K562 (cell line): ENCODE measurements around the gene NR1D1. TPM values are rescaled to one million over a fixed set of nuclear protein-coding genes. Genes with fewer than 3 reads are reported as not detected.

Experiments used
- ARID3A ChIP-seq: IDR thresholded peaks from 2 replicates; pipeline ENCODE4 v1.6.1; 2012; ENCODE audit warnings: low read depth, low read length, improper control_type of control experiment, borderline replicate concordance
- ATF7 ChIP-seq: fragments of 450-650 bp; IDR thresholded peaks from 2 replicates; pipeline ENCODE4 v1.7.1; 2014; ENCODE audit warnings: mild to moderate bottlenecking, moderate library complexity
- BRD4 ChIP-seq: fragments of 200-600 bp; sonication (generic); IDR thresholded peaks from 2 replicates; pipeline ENCODE4 v1.6.1; 2017; ENCODE audit warnings: inconsistent platforms
- CBFA2T3 ChIP-seq: fragments of 450-650 bp; IDR thresholded peaks from 2 replicates; pipeline ENCODE4 v1.6.1; 2017
- CBX3 ChIP-seq, 2 experiments: IDR thresholded peaks; 1 replicate in 1 of 2; 2 replicates in 1 of 2; pipeline ENCODE4 v1.6.1; 2012; ENCODE audit warnings: inconsistent platforms in 2 of 2, low read length in 2 of 2, borderline replicate concordance in 1 of 2, control low read depth in 1 of 2
- HMBOX1 ChIP-seq: sonication (generic); IDR thresholded peaks from 2 replicates; pipeline ENCODE4 v1.6.1; 2016
- KDM1A ChIP-seq, 2 experiments: fragments of 450-650 bp; IDR thresholded peaks; 2 replicates each; pipeline ENCODE4 v1.6.1; 2016; ENCODE audit warnings: mild to moderate bottlenecking in 2 of 2
- TBL1XR1 ChIP-seq, 2 experiments: IDR thresholded peaks; 2 replicates each; pipeline ENCODE4 v1.6.1; 2012; ENCODE audit warnings: improper control_type of control experiment in 2 of 2, low read length in 2 of 2, mild to moderate bottlenecking in 1 of 2
- ZNF318 ChIP-seq, 2 experiments: fragments of 450-650 bp; IDR thresholded peaks; 2 replicates each; pipeline ENCODE4 v1.6.1; 2016; ENCODE audit warnings: mild to moderate bottlenecking in 2 of 2, borderline replicate concordance in 1 of 2, low read depth in 1 of 2, moderate library complexity in 1 of 2
- ZNF589 ChIP-seq: fragments of 200-800 bp; sonication (Bioruptor generic); IDR thresholded peaks from 2 replicates; pipeline ENCODE4 v1.6.1; 2016; ENCODE audit warnings: low read depth, missing genetic modification characterization, missing compliant biosample characterization
- ZNF644 ChIP-seq: fragments of 200-800 bp; sonication (Bioruptor generic); IDR thresholded peaks from 2 replicates; pipeline ENCODE4 v1.6.1; 2016; ENCODE audit warnings: low read depth, missing genetic modification characterization, missing compliant biosample characterization
- polyA plus RNA-seq, 8 experiments: library from polyadenylated mRNA; depleted of rRNA in 4 of 8; stranded (reverse) in 5 of 8; unstranded in 3 of 8; fragments of >200 nt; fragmentation: Nextera tagmentation in 2 of 8; fragmentation: Illumina TruSeq in 1 of 8; extraction: Ambion mirVana in 2 of 8; extraction: Trizol in 1 of 8; gene quantifications; 2 replicates each; pipeline versions ENCODE4 v1.2.1 to v1.2.3, GENCODE V29; 2011 to 2014; ENCODE audit warnings: inconsistent platforms in 1 of 8, missing spikeins in 1 of 8
- total RNA-seq, 7 experiments: library from RNA; depleted of rRNA in 6 of 7; stranded (reverse); fragments of >200 nt in 6 of 7; fragmentation: Illumina TruSeq in 2 of 7; extraction: Trizol in 2 of 7; gene quantifications; 2 replicates each; pipeline versions ENCODE4 v1.2.1 to v1.2.3, GENCODE V29; 2011 to 2021; ENCODE audit warnings: low replicate concordance in 1 of 7

NR1D1 gene
- total and polyA plus RNA-seq, 9 of the 15 experiments (the other 6 are each of a cell fraction or from before 2014, with no cell fraction given) = 0.25 to 7.7 (median 0.65) TPM

GRCh38 chr17:40111221-40112128, 11.1 kb upstream of the NR1D1 start (continued):
- TF ChIP-seq CBFA2T3 = peak; percentile 26; the same call in 1 of the 2 replicates
- no peak for TF ChIP-seq ARID3A
- peak in 1 of 2 experiments; percentile 75; a peak in 1 of 3 replicates for TF ChIP-seq CBX3 (IDR thresholded peaks at IDR 0.05; ENCODE audit: borderline replicate concordance in 1 of 2, low read length in 2 of 2)
- peak; percentile 52; the same call in 1 of the 2 replicates for TF ChIP-seq ZNF644 (tag)
- TF ChIP-seq ZNF589 (CRISPR knock-in tag) = peak; percentile 41; the same call in 1 of the 2 replicates
- peak; percentile 76 for TF ChIP-seq ATF7
- TF ChIP-seq BRD4 = no peak
- peak; percentile 67; the same call in 1 of the 2 replicates for TF ChIP-seq HMBOX1
- peak in 1 of 2 experiments; percentile 57; a peak in 1 of 4 replicates for TF ChIP-seq ZNF318 (IDR thresholded peaks at IDR 0.05; ENCODE audit: borderline replicate concordance in 1 of 2, low read depth in 1 of 2)
- 0 out of 4 replicates have a peak, but pooled peaks have one; percentile 46 to 63 for TF ChIP-seq TBL1XR1 (IDR thresholded peaks at IDR 0.05; ENCODE audit: low read length in 2 of 2)
- TF ChIP-seq KDM1A (IDR thresholded peaks at IDR 0.05) = peak in 1 of 2 experiments; percentile 95; a peak in 2 of 4 replicates
